Left cardiac atrium (tissue), 4 donors: ENCODE measurements around the gene ZEB1. TPM values are rescaled to one million over a fixed set of nuclear protein-coding genes. Genes with fewer than 3 reads are reported as not detected.

Experiments used
- ATAC-seq, 2 donors: fragments of 200-7000 bp; cut with Tn5 transposase; one replicate each; pipeline ENCODE4 v1.9.1; 2020; ENCODE audit warnings: mild to moderate bottlenecking in 2 of 2, moderate library complexity in 2 of 2
- DNase-seq: peaks from one replicate; pipeline ENCODE4 v3.0.0-alpha.2; 2020
- intact Hi-C, 2 donors: fragments of 100-400 bp; cut with DNase I; formaldehyde crosslinking; loops; one replicate each; pipeline versions ENCODE4 v1.14.1 to v1.15.1; 2022 to 2023
- total RNA-seq, 2 donors: library from RNA; stranded (reverse); fragmentation: NEBNext Ultra II Directional; extraction: Animal tissue kit (Norgen Biotek cat#: 25700); gene quantifications; one replicate each; pipeline ENCODE4 v1.2.1, GENCODE V29; 2021
- donor health status: DM: no; HTN: yes; CAD: no.
- donor health status: DM: no; HTN: yes; CAD: no; lungs with severe emphysema.
- donor health status: DM: yes; HTN: yes; CAD: no.
- donor health status: Dilated cardiomyopathy.

The ZEB1 gene
- total RNA-seq, 2 donors from 2014 or later: 63.7 to 74.7 TPM

DNA sequence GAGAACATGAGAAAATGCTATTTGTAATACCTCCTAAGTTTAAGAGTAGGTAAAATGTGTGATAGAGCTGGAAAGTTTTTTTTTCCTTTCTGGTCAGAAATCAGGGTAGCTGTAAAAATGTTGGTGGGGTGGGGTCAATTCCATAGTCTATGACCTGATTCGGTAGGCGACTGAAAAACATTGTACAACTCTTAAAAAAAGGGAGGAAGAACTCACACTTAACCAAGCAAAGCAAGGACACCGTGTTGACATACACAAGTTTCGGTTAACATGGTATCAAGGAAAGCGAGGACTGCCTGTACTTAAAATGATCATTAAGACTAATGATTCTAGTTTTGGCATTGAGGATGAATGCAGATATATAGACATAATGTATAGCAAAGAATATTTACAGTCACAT is 1.8 kb upstream of the ZEB1 start:
- no peak for DNase-seq
- ATAC-seq: no peak
- intact Hi-C loops: loop anchor here in 1 of 2 donors (5.0 to 10.0 kb wide), 2 partner anchors 162 to 285 kb away; partner anchors contain the start of gene ZNF438

DNA sequence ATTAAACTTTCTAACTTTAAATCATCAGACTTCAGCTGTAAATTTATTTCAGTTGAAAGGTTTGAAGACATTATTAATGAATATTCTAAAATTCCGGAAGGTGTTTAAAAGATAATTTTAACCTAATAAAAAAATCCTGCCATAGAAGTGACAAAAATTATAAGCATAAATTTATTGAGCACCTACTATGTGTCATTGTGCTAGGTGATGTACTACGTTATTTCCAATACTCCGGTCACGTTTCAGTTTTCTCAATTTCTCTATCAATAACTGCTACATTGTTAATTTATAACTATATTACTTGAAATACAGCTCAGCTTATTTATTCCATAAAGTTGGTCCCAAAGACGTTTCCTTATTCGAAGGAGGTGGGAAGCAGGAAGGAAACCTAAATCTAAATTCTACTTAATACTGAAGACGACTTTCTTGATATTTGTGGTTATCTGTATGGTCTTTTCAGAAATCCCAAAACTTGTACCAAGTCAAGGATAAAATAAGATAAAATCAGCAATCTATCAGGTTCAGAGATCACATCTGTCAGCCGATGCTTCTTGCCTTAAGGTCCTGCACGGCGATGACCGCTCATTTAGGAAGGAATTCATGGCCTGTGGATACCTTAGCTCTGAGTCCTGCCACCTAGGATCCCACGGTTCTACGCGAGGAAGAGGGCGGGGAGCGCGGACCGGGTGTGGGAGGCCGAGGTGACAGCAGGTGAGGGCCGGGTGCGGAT is 1.2 kb upstream of the ZEB1 start:
- intact Hi-C loops: loop anchor here in 1 of 2 donors (5.0 to 10.0 kb wide), 2 partner anchors 163 to 286 kb away; partner anchors contain the start of gene ZNF438
- no peak for DNase-seq
- no peak for ATAC-seq

DNA sequence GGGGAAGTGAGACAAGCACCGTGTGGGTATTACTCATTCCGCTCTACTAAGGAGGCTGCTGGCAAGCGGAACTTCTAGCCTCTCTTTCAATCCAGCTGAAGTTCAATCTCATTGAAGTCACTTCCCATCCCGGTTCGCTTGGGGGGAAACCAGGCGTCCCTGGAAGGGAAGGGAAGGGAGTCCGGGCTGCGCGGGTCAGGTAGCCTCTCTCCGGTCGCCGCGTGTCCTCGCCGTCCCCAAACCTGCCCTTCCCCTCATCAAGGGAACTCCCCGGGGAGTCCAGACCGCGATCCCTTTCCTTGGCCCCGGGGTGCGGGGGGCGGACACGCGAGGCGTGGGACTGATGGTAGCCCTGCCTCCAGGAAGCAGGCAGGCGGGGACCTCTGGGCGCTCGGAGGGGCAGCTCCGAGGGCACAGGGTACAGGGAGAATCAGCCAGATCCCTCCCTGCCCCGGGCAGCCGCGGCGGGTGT is 598 bp upstream of the ZEB1 start:
- DNase-seq: peak; percentile 69
- intact Hi-C loops: loop anchor here in 1 of 2 donors (5.0 to 10.0 kb wide), 2 partner anchors 164 to 286 kb away; partner anchors contain the start of gene ZNF438

DNA sequence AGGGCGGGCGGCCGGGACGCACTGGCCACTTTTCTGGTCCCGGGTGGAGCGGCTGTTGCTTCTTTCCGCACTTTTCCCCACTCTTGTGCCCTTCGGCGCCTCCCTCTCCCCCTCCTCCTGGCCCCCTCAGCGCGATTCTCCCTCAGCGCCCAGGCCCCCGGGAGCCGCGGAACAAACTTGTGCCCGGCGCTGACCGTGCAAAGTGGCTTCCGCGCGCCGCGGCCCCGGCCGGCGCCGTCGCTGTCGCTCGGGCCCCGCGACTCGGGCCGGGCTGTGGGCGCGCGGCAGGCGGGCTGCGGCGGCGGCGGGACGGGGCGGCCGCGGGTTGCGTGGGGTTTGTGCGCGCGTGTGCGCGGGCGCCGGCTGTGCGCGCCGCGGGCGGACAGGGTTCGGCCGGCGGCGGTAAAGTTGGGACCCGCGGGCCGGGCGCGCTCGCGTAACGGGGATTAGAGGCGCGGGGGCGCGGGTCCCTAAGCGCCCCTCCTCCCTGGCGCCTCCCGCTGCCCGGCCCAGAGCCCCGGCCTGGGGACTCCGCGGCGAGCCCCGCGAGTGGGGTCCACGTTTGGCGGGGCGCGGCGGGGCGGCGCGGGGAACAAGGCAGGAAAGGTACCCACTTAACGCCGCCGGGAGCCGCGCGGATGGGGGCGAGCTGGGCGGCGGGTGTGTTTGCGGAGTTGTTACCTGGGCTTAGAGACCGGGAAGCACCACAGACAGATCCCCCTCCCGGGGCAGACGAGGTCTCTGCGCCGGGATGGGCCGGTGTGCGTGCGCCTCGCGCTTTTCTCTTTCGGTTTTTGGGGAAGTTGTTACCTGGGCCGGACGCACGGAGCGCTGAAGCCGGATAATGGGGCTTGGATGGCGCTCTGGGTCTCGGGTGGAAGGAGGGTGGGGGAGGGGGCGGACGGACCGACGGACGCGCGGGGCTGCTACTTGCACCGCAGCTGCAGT is 860 bp downstream of the ZEB1 start:
- peak; percentile 15 to 28 for ATAC-seq
- intact Hi-C loops: loop anchor here (5.0 to 10.0 kb wide), 6 partner anchors 145 to 538 kb away; partner anchors contain the start of gene ZNF438 (in 1 of the 2)
- DNase-seq: peak; percentile 55

More for the DNA sequence above, 598 bp upstream of the ZEB1 start:
- peak; percentile 48 to 71 for ATAC-seq

DNA sequence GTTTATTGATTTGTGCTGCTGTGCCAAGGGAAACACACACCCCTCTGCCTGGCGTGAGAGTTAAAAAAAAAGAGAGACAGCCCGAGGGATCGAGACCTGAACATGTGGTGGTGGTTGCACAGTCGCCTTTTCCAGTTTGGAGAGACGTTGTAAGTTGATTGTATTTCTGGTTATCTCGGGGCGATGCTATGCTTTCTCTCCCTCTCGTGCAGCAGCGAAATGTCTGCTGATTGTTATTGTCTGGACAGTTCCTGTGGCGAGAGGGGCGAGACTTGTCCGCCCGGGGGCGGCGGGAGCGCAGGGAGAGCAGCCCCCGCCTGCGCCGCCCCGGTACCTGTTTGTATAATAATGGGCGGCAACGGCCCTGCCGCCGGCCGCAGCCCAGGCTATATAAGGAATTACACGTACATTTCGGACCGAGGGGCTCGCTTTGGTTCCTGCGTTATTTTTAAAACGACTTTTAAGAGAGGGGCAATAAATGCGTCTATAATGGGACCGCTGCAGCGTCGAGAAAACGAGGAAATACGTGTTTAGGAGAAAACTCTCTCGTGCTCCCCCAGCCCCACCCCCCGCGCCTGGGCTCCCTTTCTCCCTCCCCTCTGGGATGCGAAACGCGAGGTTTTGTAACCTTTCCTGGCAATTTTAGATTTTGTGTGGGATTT is 1.7 kb downstream of the ZEB1 start:
- intact Hi-C loops: loop anchor here (5.0 to 10.0 kb wide), 4 partner anchors 144 to 538 kb away; no protein-coding TSS in a partner anchor
- DNase-seq (peak; percentile 51), ATAC-seq (peak; percentile 33 to 39)

DNA sequence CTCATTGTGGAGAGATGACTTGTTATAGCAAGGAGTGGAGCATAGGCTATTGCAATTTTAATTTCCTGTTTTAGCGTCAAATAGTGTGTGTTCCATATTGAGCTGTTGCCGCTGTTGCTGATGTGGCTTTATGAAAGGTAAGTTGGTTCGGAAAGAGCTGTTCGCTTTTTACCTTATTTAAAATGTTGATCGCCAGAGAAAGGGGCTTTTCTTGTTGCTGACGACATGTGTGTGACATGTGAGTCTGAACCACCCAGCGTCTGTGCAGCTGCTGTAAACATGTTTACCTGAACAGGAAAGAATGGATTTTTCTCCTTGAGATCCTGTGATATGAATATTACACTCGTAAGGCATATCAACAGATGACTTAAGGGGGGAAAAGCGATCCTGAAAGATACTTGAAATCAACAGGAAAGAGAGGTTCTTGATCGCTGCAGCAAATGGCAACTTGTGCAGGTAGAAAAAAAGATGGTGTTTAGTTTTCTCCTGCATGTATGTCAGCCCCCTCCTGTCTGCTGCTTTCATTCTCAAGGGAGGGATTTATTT is 2.5 kb downstream of the ZEB1 start:
- no peak for ATAC-seq
- no peak for DNase-seq
- intact Hi-C loops: loop anchor here (5.0 to 10.0 kb wide), 4 partner anchors 143 to 539 kb away; no protein-coding TSS in a partner anchor

DNA sequence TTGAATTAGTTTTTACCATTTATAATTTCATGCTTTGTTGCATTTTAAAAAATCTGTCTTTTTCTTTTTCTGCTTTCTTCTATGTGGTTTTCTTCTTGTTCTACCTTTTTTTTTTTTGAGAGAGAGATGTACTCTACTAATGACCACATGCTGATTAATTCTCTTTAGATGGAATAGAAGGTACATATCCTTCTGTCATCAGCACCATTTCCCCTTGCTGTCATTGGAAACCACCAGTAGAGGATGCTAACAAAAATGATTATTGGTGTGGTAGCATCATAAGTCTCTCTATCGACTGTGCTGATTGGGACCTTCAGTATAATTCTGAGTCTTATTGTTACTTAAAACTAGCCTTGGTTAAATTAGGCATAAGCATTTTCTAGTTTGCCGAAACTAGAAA is 3.6 kb downstream of the ZEB1 start:
- no peak for ATAC-seq
- no peak for DNase-seq
- intact Hi-C loops: loop anchor here (5.0 to 10.0 kb wide), 4 partner anchors 142 to 540 kb away; no protein-coding TSS in a partner anchor

DNA sequence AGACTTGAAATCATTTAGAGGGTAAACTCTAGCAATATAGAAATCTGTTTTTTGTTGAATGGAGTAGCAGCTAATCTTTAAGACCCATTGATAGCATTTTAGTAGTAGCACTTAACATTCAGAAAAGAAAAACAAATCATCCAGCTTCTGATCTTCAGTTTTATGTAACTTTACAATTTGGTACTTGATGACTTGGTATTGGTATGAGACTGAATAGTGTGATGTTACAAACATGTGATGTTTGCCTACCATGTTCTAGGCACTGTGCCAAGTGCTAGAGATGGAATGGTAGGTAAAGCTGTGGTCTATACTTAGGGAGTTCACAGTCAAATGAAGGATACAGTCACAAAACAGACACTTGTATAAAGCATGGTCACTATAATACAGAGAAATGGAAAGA is 21.3 kb downstream of the ZEB1 start:
- intact Hi-C loops: no loop called here
- DNase-seq (no peak), ATAC-seq (no peak)

DNA sequence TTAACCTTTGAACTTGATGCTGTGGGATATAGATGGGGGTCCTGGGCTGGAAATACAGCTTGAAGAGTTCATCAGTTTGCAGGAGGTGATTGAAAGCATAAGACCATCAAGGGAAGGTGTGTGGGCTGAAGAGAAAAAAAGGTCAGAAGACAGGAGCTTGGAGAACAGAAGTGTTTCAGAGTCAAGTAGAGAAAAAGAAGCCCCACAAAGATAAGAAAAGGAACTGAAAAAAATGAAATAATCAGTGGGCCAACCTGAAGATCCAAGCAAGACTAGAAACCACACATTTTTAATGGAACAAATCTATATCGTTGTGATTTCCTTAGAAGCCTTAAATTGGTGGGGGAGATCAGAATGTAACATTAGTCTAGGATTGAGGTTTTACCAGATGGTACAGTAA is 22.5 kb downstream of the ZEB1 start:
- DNase-seq: no peak
- intact Hi-C loops: no loop called here
- ATAC-seq: no peak

DNA sequence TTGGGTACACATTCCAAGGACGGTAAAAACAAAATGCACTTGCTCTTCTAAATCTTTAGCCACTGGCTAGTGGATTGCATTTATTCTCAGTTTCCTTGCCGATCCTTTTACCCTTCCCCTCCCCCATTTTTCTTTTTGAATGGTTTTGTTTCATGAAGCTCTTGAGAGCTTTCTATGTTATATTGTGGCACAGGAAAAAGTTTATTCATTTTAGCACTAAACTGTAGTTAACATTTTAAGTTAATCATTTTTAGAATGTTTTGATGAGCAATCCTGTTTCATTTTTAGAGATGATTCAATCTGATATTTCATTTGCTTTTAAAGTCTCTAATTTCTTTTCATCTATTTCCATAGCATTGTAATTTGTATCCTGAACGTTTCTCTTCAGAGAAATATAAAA is 24.0 kb downstream of the ZEB1 start:
- intact Hi-C loops: no loop called here
- ATAC-seq (no peak), DNase-seq (no peak)

DNA sequence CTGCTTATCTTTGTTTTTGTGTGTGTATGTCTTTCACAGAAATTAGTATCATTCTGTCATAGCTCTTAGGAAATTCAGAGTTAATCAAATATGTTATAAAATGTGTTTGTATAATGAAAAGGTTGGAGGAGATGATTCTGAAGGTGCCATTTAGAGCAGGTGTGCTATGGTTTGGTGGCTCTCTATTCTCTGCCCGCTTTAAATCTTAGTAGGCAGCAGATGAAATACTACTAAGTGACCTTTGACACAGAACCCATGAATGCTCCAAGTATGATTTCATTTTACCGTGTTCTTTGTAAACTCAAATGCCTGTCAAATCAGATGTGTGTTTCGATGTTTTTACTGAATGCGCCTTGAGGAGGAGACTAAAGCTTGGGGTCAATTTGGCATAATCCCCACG is 24.5 kb downstream of the ZEB1 start:
- DNase-seq (no peak), ATAC-seq (no peak)
- intact Hi-C loops: no loop called here

DNA sequence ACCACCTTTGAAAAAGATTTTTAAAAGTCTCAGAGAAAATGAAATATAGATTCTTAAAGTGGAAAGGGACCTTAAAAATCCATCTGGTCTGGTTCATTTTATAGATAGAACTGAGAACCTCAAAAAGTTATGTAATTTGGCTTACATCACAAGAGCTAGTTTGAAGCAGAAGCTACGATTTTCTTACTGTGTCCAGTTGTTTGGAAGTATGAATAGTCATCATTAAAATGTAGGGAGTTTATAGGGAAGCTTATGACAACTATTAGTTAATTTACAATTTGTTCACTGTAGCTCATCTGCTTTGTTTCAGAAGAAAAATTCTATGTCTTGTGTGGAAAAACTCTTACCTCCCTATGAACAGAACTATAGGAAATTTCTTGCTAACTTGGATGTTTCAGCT is 26.9 kb downstream of the ZEB1 start:
- DNase-seq (no peak), ATAC-seq (no peak)
- intact Hi-C loops: no loop called here

DNA sequence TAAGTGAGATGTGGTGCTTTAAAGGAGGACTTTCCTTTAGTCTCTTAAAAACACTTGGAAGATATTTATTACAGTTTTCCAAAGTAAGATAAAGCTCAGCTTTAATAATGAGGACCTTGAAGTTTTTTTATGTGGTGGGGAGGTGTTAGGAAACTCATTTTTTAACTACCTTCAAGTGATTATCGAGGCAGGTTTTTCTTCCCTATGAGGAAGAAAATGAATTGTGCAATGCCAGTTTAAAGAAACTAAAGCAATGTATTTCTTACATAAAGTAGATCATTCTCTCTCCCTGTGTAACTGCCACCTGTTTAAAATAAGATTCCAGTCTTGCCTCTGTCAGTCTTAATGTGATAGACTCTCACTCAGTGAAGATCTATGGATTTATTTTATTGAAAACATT is 27.9 kb downstream of the ZEB1 start:
- ATAC-seq: no peak
- intact Hi-C loops: no loop called here
- no peak for DNase-seq

DNA sequence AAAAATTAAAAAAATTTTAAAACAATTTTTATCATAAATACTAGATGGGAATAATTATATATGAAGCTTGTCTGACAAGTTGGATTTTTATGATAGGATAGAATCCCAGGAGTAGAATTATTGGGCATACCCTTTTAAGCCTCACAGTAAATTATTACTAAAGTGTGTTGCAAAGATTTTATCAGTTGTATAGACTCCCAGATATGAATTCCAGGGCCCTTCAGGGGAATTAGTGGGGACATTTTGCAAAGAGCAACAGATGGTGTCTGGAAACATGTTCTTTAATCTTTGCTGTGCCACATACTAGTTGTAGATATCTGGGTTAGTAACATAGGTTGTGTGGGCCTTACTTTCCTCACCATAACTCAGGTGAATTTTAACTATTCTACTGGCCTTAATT is 28.7 kb downstream of the ZEB1 start:
- DNase-seq: no peak
- ATAC-seq: no peak
- intact Hi-C loops: no loop called here

DNA sequence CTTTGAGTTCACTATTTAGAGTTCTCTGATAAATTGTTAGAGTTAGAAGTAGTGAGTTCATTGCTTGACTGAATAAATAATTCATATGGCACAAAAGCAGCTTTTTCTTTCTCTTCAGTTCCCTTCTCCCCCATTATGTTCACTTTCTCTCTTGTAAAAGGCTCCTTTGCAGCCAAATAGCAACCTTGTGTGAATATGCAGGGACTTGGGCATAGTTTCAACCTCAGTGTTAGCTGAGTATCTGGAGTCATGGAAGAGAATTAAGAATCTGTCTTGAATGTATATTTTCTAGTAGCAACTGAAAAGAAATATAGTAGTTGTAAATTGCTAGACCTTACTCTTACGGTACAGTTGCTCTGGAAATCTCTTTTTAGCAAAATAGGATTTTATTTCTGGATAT is 31.9 kb downstream of the ZEB1 start:
- intact Hi-C loops: no loop called here
- ATAC-seq (no peak), DNase-seq (no peak)

DNA sequence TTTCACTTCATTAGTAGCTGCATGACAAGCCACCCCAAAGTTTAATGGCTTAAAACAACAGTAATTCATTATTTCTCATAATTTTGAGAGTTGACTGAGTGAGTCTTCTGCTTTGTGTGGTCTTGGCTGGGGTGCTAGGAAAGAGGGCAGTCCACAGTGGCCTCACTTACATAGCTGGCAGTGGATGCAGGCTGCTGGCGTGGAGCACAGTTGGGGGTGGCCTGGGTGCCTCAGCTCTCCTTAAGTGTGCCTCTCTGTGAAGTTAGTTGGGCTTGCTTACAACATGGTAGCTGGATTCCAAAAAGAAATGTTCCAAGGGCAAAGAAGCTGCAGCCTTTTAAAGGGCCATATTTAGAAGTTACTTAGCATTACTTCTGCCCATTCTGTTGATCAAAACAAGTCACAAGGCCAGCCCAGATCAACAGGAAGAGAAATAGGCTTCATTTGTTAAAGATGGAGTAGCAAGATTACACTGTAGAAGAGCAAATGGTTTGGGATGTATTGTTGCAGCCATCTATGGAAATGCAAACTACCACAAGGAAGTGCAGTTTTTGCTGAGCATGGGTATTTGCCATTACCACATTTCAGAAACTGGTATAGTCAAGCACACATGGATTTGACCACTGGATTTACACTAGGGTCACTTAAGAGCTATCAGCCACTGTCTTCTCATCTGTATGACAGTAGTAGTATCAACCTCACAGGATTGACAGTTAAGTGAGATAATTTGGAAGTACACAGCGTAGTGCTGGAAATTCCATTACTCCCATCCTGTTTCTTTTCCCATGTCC is 33.6 kb downstream of the ZEB1 start:
- DNase-seq (no peak), ATAC-seq (no peak)
- intact Hi-C loops: no loop called here

DNA sequence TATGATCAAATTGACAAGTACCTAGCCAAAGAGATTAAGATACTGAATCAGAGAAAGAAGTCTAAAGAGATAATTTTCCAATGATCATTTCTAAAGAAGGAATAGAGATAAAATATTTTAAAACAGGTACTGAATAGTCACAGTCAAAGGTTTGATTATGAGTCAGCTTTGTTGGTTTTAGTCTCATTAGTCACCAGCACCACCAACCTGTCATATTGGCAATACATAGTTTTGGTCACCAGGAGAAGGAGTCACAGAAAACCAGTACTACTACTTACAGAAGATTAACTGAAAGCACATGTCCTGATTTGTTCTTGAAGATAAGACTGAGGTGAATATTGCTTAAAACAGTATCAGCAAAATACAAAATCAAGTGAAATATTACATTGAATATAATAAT is 34.6 kb downstream of the ZEB1 start:
- ATAC-seq: peak in 1 of 2 donors; percentile 54

DNA sequence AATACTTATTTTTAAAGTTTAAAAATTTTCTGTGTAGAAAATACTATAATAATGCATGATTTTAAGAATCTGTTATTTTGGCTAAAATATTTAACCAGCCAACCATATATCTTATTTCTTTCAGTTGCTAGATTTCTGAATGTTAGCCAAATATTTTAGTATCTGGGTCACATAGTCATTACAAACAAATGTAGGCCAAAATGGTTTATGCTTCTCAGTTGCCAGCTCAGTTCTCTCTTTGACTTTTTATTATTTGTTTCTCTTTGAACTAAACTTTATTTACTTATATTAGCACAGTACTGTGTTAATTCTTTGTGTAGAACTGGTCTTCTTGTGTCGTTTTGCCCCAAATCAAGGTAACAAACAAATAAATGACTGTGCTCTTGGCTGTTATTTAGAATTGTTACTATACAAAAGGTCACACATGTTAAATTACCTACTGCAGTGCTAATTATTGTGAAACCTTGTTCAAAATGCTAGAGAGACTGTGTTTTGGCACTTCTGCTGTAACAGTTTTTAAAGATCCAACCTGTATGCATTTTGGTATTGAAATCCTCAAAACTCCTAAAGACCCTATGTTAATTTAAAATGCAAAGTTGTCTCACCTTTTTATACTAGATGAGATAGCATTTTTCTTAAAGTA is 39.8 kb downstream of the ZEB1 start:
- DNase-seq: no peak
- no peak for ATAC-seq
- intact Hi-C loops: no loop called here

More for the DNA sequence above, 34.6 kb downstream of the ZEB1 start:
- intact Hi-C loops: no loop called here
- no peak for DNase-seq
